Hair follicle dermal papilla cell (primary cell): ENCODE measurements around the gene PARP15. TPM values are rescaled to one million over a fixed set of nuclear protein-coding genes. Genes with fewer than 3 reads are reported as not detected.

Source experiments
- total RNA-seq: library from RNA; depleted of rRNA; stranded (reverse); fragments of >200 nt; gene quantifications from 2 replicates; pipeline ENCODE4 v1.2.3, GENCODE V29; 2012

The PARP15 gene
- total RNA-seq = 1.1 and 2.3 TPM in 2 replicates

GRCh38 chr3:122577409-122578031 lies at the start of gene PARP15:
PARP15 (plus strand) TSS chr3:122577650; CDS start chr3:122577668, 18 bp downstream.

GRCh38 chr3:122564155-122564912 lies 13.1 kb upstream of the PARP15 start, which contains the start of the genes DTX3L and PARP9:
DTX3L (plus strand) TSS chr3:122564338; CDS start chr3:122564427, 89 bp downstream.
PARP9 (minus strand) TSS chr3:122564300; CDS start chr3:122559620, 4,680 bp downstream.

GRCh38 chr3:122680475-122681283 lies 103.2 kb downstream of the PARP15 start, which contains the start of gene PARP14:
PARP14 (plus strand) TSS chr3:122680839; CDS start chr3:122680884, 45 bp downstream.

Other genes starting within 250 kb of the PARP15 start
- 10.9 and 22.8 TPM in 2 replicates for gene MIX23, start 194.4 kb upstream of the PARP15 start, total RNA-seq
- gene FAM162A, start 193.5 kb upstream of the PARP15 start, total RNA-seq = 6.8 and 8.8 TPM in 2 replicates
- 7.5 and 7.6 TPM in 2 replicates for gene WDR5B, start 161.6 kb upstream of the PARP15 start, total RNA-seq
- 38.0 and 40.7 TPM in 2 replicates for gene KPNA1, start 62.7 kb upstream of the PARP15 start, total RNA-seq
- 47.4 and 51.6 TPM in 2 replicates for gene PARP9, start 13.3 kb upstream of the PARP15 start, total RNA-seq
- gene DTX3L, start 13.3 kb upstream of the PARP15 start, total RNA-seq = 49.5 and 60.2 TPM in 2 replicates
- 74.3 and 115 TPM in 2 replicates for gene PARP14, start 103.2 kb downstream of the PARP15 start, total RNA-seq
- gene HSPBAP1, start 216.2 kb downstream of the PARP15 start, total RNA-seq = 9.1 and 10.9 TPM in 2 replicates
- 31.0 and 38.9 TPM in 2 replicates for gene SLC49A4, start 217.4 kb downstream of the PARP15 start, total RNA-seq